ENCODE data around the gene CHODL. TPM values are rescaled to one million over a fixed set of nuclear protein-coding genes. Genes with fewer than 3 reads are reported as not detected.

Gene CHODL
- total RNA-seq, 4 donors from 2014 or later: 0.64 to 0.82 TPM; not detected in 2

DNA sequence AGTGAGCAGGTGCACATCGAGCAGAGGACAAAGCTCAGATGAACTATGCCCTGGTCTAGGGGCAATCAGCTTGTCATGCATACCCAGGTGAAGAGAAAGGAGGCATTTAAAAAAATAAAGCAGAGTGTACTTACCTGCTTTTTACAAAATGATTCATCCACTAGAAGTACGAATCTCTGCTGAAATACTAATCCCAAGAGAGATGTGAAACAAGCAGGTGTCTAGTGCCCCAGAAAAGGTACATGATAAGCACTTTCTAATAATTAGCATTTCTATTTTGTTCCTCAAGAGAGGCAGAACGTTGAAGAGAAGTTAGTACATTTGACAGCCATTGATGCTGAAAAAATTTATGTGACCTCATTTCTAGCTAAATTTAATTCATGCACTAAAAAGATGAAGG lies 31.1 kb downstream of the CHODL start:
- in situ Hi-C loops (cut with MboI; ENCODE audit: low pct_ligation_motif_present in 1 of 4, low pct_unique_long_range_greater_than_20kb in 1 of 4, low sequenced_read_pairs in 3 of 4): no loop called here
- no peak for TF ChIP-seq POLR2A (IDR thresholded peaks at IDR 0.05)
- no peak for TF ChIP-seq EP300 (IDR thresholded peaks at IDR 0.05; ENCODE audit: low read depth)
- no peak for TF ChIP-seq POLR2AphosphoS5 (IDR thresholded peaks at IDR 0.05)
- TF ChIP-seq, protein P1, sequence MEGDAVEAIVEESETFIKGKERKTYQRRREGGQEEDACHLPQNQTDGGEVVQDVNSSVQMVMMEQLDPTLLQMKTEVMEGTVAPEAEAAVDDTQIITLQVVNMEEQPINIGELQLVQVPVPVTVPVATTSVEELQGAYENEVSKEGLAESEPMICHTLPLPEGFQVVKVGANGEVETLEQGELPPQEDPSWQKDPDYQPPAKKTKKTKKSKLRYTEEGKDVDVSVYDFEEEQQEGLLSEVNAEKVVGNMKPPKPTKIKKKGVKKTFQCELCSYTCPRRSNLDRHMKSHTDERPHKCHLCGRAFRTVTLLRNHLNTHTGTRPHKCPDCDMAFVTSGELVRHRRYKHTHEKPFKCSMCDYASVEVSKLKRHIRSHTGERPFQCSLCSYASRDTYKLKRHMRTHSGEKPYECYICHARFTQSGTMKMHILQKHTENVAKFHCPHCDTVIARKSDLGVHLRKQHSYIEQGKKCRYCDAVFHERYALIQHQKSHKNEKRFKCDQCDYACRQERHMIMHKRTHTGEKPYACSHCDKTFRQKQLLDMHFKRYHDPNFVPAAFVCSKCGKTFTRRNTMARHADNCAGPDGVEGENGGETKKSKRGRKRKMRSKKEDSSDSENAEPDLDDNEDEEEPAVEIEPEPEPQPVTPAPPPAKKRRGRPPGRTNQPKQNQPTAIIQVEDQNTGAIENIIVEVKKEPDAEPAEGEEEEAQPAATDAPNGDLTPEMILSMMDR (IDR thresholded peaks at IDR 0.05): no peak

DNA sequence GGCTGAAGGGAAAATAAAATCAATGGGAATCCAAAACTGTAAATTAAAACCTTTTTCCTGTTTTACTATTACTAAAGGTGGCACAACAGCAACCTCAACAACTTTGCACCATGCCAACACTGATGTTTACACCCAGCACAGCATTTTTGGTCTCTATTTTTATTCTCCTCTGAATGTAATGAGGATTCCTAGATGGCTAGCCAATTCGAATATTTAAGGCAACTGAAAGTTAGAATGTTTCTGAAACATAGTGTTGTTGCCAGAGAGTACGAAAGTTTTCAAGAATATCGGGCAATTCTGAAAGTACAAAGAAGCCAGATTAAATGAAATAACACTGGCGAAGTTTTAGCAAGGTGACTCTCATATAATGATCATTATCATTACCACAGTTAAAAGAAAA lies 40.7 kb downstream of the CHODL start:
- no peak overlapping the region for H3K4me3 ChIP-seq
- in situ Hi-C loops (cut with MboI; ENCODE audit: low pct_ligation_motif_present in 1 of 4, low pct_unique_long_range_greater_than_20kb in 1 of 4, low sequenced_read_pairs in 3 of 4): no loop called here

More for the DNA sequence above, 31.1 kb downstream of the CHODL start:
- H3K27ac ChIP-seq: no peak overlapping the region
- WGBS, 2 donors (ENCODE audit: low coverage in 1 of 2): 15 to 35% methylated on average over 3 of the region's 3 CpGs
- intact Hi-C loops (cut with DNase I; ENCODE audit: low total_unique reads): no loop called here
- no peaks in the 10 kb centered on the region for H3K27me3 ChIP-seq
- H3K9me3 ChIP-seq: no peaks in the 10 kb centered on the region
- no peak for DNase-seq
- no peak overlapping the region for H3K4me3 ChIP-seq
- H3K4me1 ChIP-seq: no peaks in the 10 kb centered on the region
- H3K36me3 ChIP-seq: no peaks in the 10 kb centered on the region

DNA sequence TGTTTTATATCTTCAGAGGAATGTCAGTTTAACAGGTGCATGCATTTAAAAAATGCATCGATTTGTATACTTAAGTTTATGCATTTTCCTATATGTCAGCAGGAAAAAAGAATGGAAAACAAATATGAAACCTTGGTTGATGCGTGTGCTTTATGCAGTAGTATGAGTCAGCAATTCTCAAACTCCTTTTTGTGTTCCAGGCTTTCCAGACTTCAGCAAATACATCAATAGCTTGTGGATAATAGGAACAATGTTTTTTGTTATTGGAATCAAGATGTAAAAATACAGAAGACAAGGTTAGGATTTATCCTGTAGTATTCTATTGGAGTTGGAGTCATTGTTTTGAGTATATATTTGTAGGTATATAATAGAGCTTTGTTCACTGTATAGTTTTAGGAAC lies 45.2 kb downstream of the CHODL start:
- intact Hi-C loops (cut with DNase I; ENCODE audit: low total_unique reads): loop anchor here (5.0 kb wide), 1 partner anchor 1322 kb away; no protein-coding TSS in a partner anchor
- in situ Hi-C loops (cut with MboI; ENCODE audit: low pct_ligation_motif_present in 1 of 4, low pct_unique_long_range_greater_than_20kb in 1 of 4, low sequenced_read_pairs in 3 of 4): no loop called here
- Histone ChIP-seq H3K9me3 (no peaks in the 10 kb centered on the region), H3K27me3 (no peaks in the 10 kb centered on the region), H3K27ac (no peak overlapping the region), H3K4me3 (no peak overlapping the region), H3K36me3 (no peaks in the 10 kb centered on the region), H3K4me1 (no peaks in the 10 kb centered on the region)
- TF ChIP-seq, protein P1 (IDR thresholded peaks at IDR 0.05): no peak
- TF ChIP-seq EP300 (IDR thresholded peaks at IDR 0.05; ENCODE audit: low read depth) (no peak), POLR2AphosphoS5 (IDR thresholded peaks at IDR 0.05) (no peak), POLR2A (IDR thresholded peaks at IDR 0.05) (no peak)
- DNase-seq: no peak
- WGBS, 2 donors (ENCODE audit: low coverage in 1 of 2): 51 to 64% methylated on average over 2 of the region's 2 CpGs

More for the DNA sequence above, 40.7 kb downstream of the CHODL start:
- intact Hi-C loops (cut with DNase I; ENCODE audit: low total_unique reads): no loop called here
- Histone ChIP-seq H3K36me3 (no peaks in the 10 kb centered on the region), H3K9me3 (no peaks in the 10 kb centered on the region), H3K4me1 (no peaks in the 10 kb centered on the region), H3K27me3 (no peaks in the 10 kb centered on the region), H3K27ac (no peak overlapping the region)
- TF ChIP-seq, protein P1 (IDR thresholded peaks at IDR 0.05): no peak
- TF ChIP-seq POLR2A (IDR thresholded peaks at IDR 0.05) (no peak), EP300 (IDR thresholded peaks at IDR 0.05; ENCODE audit: low read depth) (no peak), POLR2AphosphoS5 (IDR thresholded peaks at IDR 0.05) (no peak)
- no peak for DNase-seq
- WGBS, 2 donors (ENCODE audit: low coverage in 1 of 2): 73 to 77% methylated on average over 3 to 4 of the region's 4 CpGs

DNA sequence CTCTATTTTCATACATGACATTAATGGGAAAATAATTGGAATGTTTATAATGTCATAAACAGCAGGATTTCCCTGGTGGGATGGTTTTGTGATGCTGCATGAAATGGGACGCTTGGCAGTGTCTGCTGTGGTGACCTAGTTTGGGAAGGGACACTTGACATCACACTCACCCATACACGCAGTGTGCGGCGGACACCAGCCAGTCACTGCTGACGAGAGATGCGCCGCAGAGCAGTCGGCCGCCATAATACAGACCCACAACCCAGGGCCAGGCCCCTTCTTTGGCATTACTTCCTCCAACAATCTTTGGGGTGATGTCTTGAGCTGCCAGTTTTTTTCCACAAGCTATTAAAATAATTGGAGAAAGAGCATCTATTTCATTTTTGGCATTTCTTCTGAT lies 49.5 kb downstream of the CHODL start:
- Histone ChIP-seq H3K27ac (no peak overlapping the region), H3K27me3 (no peaks in the 10 kb centered on the region), H3K4me3 (no peak overlapping the region), H3K36me3 (no peaks in the 10 kb centered on the region), H3K4me1 (no peaks in the 10 kb centered on the region), H3K9me3 (no peaks in the 10 kb centered on the region)
- WGBS, 2 donors (ENCODE audit: low coverage in 1 of 2): 0 to 83% methylated on average over 1 to 9 of the region's 9 CpGs
- no peak for TF ChIP-seq POLR2AphosphoS5 (IDR thresholded peaks at IDR 0.05)
- no peak for TF ChIP-seq POLR2A (IDR thresholded peaks at IDR 0.05)
- no peak for TF ChIP-seq EP300 (IDR thresholded peaks at IDR 0.05; ENCODE audit: low read depth)
- TF ChIP-seq, protein P1 (IDR thresholded peaks at IDR 0.05): no peak
- in situ Hi-C loops (cut with MboI; ENCODE audit: low pct_ligation_motif_present in 1 of 4, low pct_unique_long_range_greater_than_20kb in 1 of 4, low sequenced_read_pairs in 3 of 4): no loop called here
- no peak for DNase-seq
- intact Hi-C loops (cut with DNase I; ENCODE audit: low total_unique reads): loop anchor here (5.0 kb wide), 1 partner anchor 1318 kb away; no protein-coding TSS in a partner anchor

All from transverse colon (tissue), 4 donors.